T1000 (cell line): ENCODE data around the gene RO60.
A peak's percentile ranks its signal among the peaks of the same experiment; 100 is the strongest.
"Not testable (repeated sequence)": the region's sequence is repeated elsewhere in the genome, so short reads cannot be mapped to it uniquely, and the experiment has no call there.

Source experiments
- DNase-seq: peaks from one replicate; lab custom pipeline; 2025; ENCODE audit warnings: mixed read lengths; lab: John Stamatoyannopoulos, UW

Gene RO60

DNA sequence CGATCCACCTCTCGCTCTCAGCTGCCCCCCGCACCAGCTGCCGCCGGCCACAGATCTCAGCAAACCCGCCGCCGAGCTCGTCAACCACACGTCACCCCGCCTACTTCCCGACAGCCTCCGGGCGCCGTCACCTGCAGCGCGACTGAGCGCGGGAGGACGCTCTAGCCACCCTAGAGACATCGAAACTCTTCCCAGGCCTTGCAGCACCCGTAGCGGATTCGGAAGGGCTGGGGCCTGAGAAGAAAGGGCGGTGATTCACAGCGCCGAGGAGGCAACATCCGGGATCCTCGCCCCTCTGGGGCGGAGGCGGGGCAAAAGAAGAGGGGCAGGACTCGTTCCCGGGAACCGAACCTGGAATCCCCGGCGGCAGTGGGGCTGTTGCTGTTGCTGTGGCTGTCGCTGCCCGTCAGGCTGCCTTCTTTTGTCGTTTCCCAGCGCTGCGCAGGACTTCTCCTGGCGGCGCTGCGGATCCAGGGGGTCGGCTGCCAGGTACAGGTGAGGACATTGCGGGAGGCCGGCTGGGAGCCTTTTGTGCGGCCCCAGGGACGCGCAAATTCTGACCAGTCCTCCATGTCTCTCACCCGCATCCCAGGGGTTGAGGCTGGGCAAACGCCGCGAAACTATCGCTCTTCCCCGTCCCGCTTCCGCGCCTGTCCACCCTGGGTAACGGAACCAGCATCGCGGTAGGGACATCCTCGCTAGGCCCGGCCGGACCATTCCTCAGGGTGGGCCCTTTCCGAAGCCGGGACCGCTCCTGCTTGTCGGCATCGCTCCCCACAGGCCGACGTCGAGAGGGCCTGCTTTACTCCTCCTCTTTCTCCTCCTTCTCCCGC lies at the start of gene RO60, which contains the start of gene UCHL5:
RO60 (plus strand) TSS at position 331 of the 833 bp plus-strand sequence. CDS start 9,443 bp downstream, outside the sequence.
UCHL5 (minus strand) TSS at position 79 of the 833 bp plus-strand sequence. CDS start 100 bp downstream, outside the sequence.
- DNase-seq = peak; percentile 94

DNA sequence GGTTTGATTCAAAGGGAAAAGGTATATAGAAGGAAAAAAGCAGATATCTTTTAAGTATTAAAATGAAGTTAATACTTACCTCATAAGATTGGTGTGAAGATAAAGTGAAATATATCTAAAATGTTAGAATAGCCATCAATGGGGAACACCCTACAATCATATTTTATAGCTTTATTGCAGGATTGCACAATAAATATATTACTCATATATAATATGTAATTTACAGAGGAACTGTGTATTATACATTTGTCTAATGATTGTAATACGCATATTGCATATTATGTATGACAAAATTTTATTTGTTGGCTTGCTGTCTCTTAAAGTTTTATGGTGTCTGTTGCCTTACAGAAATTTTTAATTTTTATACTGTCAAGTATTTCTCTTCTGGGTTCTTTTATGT lies 48.0 kb upstream of the RO60 start:
- DNase-seq = no peak

DNA sequence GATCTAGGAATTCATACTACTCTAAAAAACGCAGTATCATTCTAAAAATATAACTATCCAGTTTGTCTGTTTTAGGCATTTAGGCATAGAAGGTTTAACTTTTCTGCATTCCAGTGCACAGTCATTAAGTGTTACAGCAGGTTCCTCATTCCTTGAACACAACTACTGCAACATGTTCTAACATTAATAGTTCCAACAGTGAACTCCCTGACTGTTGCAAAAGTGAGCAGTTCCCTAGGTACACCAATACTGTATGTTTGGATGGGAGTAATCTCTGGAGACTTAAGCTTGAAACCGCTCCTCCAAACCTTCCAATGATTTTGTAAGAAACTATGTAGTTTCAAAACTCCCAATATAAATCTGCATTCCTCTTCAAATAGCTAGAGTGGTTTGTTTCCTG lies 46.4 kb upstream of the RO60 start:
- DNase-seq = no peak

DNA sequence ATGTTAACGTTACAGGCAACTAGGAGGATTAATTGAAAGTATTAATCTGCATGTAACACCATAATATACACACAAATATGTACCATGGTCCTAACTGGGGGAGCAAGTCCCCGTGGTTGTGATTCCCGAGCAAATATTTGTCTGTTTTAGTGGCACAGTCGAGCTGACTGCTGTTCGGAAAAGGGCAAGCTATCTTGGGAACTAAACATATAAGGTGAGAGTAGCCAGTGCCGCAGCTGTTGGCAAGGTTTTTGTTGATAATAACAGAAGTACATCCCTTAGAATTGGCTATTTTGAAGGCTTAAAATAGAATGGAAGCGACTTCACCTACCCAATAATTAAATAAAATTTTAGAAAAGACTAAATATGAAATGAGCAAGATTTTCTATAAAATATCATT lies 45.7 kb upstream of the RO60 start:
- no peak for DNase-seq

DNA sequence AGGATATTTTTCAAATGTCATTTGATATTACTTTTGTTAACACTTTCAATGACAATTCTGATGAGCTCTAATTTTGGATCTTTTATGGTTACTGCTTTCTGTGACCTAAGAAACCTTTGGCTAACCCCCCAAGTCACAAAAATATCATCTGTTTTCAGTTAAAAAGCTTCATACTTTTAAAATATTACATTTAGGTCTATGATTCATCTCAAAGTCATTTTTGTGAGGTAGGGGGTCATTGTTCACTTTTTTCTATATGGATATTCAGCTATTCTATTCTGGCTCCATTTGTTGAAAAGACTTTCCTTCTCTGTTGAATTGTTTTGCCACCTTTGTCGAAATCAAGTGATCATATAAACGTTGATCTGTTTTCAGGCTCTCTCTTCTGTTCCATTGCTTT lies 45.0 kb upstream of the RO60 start:
- no peak for DNase-seq

DNA sequence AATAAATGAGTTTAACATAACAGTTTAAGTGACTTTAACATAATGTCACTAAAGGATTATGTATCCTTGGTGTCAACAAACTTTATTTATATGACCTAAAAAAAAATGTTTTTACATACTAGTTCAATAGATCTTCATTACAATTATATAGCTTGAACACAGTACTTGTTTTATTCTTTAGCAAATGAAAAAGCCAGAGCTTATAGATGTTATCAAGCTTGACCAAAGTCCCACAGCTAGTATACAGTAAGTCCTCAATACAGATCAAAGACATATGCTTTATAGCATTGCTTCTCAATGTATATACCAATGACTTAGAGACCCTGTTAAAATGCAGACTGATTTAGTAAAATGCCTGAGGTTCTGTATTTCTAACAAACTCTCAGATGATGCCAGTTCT lies 42.6 kb upstream of the RO60 start:
- DNase-seq = no peak

DNA sequence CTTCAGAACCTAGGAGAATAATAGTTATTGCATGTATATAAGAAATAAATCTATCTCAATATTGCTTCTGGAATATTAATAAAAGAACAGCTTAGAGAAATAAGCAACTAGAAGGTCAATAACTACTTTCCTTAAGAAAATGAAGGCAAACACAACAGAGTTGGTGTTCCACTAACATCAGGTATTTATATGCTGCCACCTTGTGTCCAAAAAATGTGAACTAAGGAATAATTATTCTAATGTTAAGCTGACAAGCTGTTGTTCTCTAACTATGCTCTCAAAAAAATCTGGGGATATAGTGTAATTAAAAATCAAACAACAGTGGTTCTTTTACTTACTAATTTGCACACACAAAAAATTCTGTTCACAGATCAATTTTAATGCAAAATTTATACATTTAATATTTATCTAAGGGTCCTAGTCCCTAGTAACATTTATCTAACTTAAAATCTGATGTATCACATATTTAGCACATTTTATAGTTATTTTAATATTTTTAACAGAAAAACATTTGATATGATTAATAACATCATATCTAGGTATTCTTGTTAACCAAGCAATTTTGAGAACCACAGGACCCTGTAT lies 39.9 kb upstream of the RO60 start:
- DNase-seq = no peak

DNA sequence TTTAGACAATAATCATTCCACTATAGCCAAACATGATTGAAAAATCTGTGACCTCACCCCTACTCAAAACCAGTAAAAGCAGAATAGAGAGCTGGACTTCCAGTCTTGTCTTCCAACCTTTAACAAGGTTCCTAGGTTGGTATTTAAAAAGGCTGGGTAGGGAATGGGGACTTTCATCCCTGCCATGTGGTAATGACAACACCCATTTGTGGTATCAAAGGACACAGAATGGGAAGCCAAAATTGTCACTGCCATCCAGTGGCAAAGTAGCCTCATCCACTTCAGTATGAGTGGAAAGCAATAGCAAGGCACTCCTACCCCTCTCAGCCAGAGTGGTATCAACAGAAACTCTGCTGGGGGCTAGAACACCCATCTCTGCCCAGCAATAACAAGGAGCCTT lies 34.2 kb upstream of the RO60 start:
- no peak for DNase-seq

DNA sequence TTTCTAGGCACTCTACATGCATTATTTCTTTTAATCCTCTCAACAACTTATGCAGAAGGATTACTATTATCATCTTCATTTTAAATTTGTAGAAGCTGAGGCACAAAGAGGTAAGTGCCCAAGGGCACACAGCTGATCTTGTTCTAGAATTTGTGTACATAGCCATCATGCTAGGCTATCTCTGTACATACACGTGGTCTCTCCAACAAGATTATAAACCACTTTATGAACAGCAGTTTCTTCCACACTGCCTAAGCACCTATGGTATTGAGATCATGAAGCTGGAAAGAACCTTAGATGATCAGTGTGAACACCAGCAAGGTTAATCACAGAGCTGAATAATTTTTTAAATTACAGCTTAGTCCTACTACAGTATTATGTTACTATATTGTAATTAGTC lies 29.1 kb upstream of the RO60 start:
- DNase-seq = no peak

DNA sequence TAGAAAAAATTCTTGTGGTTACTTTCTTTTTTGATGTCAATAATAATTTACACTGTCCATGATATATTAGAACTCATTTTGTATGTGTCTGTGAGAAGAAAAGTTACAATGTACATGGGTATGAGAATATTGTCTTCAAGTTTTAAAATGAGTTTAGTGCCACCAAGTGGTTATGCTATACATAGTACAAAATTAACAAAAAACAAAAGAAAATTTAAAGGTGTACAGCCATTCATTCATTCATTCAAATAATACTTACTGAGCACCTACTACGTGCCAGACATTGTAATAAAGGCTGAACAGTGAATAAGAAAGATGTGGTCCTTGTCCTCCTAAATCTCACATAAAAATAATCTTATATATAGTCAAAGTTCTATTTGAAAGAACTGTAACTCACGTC lies 28.0 kb upstream of the RO60 start:
- no peak for DNase-seq

DNA sequence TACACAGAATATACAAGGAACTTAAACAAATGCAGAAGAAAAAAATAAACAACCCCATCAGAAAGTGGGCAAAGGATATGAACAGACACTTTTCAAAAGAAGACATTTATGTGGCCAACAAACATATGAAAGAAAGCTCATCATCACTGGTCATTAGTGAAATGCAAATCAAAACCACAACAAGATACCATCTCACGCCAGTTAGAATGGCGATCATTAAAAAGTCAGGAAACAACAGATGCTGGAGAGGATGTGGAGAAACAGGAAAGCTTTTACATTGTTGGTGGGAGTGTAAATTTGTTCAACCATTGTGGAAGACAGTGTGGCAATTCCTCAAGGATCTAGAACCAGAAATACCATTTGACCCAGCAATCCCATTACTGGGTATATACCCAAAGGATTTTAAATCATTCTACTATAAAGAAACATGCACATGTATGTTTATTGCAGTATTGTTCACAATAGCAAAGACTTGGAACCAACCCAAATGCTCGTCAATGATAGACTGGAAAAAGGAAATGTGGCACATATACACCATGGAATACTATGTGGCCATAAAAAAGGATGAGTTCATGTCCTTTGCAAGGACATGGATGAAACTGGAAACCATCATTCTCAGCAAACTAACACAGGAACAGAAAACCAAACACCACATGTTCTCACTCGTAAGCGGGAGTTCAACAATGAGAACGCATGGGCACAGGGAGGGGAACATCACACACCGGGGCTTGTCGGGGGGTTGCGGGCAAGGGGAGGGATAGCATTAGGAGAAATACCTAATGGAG lies 26.6 kb upstream of the RO60 start:
- not testable (repeated sequence) for DNase-seq

DNA sequence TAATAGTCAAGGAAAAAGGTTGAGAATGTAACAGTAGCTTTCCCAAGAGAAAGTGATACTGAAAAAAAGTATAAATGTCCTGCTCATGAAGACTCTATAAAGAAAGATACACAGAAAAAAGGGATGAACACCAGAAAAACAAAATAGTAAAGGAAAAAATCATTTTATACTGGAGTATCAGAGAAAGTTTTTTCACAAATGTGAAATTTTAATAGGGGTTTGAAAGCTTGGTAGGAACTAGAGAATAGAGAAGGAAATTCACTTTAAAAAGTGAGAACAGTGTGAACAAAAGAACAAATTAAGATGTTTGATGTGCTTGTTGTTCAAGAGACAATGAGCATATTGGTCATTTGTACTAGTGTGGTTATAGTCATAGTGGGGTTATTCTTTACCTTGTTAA lies 25.8 kb upstream of the RO60 start:
- no peak for DNase-seq

DNA sequence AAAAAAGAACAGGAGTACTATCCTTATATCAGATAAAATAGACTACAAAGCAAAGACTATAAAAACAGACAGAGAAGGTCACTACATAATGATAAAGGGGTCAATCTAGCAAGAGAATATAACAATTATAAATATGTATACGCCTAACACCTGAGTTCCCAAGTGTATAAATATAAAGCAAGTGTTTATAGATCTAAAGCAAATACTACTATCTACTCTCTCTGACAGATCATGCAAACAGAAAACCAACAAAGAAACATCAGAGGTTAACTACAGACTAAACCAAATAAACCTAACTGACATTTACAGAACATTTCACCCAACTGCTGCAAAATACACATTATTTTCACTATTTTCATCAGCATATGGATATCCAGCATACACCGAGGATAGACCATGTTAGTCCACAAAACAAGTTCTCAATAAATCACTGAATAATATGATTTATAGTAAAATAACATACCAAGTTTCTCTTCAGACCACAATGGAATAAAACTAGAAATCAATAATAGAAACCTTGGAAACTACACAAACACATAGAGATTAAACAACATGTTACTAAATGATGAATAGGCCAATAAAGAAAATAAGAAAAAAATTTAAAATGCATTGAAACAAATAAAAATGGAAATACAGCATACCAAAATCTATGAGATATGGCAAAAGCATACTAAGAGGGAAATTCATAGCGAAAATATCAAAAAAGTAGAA lies 22.9 kb upstream of the RO60 start:
- no peak for DNase-seq

DNA sequence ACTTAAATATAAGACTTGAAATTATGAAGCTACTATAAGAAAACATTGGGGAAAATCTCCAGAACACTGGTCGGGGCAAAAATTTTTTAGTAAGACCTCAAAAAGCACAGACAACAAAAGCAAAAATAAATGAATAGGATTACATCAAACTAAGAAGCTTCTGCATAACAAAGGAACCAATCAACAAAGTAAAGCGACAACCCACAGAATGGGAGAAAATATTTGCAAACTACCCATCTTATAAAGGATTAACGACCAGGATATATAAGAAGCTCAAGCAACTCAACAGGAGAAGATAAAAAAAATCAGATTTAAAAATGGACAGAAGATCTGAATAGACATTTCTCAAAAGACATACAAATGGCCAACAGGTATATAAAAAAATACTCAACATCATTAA lies 19.4 kb upstream of the RO60 start:
- no peak for DNase-seq

DNA sequence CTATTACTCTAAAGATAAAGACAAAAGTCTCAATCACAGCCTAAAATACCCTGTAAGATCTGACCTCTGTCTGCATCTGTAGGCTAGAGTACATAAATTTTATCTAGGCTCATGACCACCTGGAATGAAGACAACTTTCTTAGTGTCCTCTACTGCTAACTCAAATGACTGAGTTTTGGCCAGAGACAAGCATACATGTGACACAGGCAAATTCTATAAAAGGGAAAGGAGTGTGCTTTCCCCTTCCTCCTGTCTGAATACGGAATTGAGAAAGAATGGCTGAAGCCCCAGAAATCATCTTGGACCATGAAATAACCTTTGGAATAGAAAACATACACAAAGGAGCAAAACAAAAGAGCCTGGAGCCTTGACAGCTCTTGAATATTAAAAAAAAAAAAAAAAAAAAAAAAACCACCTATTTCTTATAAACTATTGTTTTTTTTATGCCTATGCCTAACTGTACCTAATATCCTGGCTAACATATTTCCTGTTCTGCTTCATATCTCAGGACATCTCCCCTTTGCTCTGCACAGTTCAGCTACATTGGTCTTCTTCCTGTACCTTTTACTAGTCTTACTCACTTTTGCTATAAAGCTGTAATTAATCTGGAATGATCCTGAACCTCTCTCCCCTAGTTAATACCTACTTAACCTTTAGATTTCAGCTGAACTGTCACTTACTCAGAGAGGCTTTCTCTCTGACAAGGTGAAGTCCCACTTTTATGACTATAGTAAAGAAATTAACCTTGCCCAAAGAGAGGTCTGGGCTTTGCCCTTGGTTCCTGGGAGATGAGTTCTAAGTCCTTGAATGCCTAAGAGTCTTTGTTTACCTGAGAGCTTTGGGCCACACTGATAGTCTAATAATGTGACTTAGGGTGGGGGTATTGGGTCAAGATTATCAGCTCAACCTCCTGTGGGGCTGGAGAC lies 16.4 kb upstream of the RO60 start:
- no peak for DNase-seq

DNA sequence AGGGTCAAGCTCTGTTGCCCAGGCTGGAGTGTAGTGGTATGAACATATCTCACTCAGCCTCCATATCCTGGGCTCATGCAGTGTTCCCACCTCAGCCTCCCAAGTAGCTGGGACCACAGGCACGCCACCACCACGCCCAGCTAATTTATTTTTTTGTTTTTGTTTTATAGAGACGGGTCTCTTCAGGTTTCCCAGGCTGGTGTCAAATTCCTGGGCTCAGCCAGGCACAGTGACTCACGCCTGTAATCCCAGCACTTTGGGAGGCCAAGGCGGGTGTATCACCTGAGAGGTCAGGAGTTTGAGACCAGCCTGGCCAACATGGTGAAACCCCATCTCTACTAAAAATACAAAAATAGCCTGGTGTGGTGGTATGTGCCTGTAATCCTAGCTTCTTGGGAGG lies 10.5 kb upstream of the RO60 start:
- DNase-seq = not testable (repeated sequence)

DNA sequence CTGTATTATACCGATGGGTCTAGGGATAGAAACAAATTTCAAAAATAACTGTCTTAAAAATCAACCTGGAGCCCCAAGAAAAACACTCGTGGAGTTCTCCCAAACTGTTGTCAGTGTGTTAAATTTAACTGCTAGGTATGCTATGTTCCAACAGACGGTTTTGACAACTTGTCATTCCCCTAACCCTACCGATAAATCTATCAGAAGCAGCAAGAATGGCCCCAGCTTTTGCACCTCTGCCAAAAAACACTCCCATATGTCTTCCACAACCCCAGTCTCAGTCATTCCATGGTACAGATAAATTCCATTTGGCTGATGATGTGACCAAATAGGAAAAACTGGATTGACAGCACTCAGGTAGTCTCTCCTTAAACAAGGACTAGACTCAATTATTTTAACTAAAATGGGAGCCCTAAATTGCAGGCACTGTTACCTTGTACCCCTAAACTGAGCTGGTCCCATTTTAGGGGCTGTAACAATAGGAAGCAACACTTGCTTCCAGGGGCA lies 5.2 kb upstream of the RO60 start:
- DNase-seq = no peak

DNA sequence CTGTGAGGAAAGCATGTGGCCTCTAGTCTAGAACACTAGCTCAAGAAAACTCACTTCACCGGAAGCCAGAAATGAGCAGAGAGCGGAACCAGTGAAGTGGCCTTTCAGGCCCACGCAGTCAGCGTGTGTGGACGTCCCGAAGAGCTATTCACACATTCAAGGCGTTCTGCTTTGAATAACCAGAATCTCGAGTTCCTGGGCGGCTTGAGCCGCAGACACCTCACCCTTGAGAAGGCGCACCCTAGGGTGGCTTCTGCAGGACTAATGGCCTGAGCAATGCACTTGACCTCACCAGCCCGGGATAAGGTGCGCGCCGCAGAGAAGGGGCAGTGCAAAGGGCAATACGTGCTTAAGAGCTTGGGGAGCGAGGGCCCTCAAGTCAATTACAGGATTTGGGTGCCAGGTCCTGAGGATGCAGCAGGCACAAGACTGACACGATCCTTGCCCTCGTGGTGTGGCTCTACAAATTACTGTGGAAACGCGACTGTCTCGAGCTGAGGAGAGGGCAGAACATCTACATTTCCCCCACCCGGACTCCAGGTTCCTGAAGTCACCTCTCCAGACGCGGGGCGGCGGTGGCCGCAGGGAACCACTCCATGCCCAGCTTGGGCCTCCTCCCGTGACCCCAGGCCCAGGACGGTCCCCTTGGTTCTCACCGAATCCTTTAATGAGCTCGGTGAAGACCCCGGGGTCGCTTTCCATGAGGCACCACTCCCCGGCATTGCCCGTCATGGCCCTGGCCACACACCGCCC lies 707 bp upstream of the RO60 start:
- no peak for DNase-seq

DNA sequence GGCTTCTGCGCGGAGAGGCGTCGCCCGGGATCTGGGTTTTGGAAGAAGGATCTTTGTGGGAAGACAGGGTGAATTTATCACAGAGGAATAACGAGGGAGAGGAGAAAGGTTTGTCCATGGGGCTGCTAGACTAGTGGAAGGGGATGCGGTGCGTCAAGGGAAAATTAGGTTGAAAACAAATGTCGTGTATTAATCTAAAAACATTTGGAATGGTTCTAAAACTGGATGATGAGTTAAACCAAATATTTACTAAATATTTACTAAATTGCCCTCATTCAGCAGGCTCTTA lies 647 bp downstream of the RO60 start:
- no peak for DNase-seq

DNA sequence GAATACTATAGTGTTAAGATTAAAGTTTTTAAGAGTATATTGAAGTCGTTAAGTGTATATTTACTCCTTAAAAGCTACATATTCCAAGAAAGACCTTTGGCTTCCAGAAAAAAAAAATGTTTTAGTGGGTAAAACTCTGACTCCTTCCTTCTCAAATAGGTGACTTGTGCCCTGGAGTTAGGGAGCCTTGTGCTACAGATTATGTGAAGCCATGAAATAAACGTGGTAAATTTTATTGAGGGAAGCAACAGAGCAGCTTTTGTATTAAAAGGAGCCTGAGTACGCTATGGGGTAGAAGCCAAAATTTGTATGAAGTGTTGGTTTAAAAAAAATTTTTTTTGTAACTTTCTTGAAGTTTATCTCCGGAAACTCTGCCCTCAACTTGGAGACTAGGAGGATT lies 994 bp downstream of the RO60 start:
- DNase-seq = no peak
